Right lobe of liver (tissue), 6 donors: Measurements from ENCODE around the gene SPDYE2. TPM values are rescaled to one million over a fixed set of nuclear protein-coding genes. Genes with fewer than 3 reads are reported as not detected.
"Not testable (repeated sequence)": the region's sequence is repeated elsewhere in the genome, so short reads cannot be mapped to it uniquely, and the experiment has no call there.

Source experiments
- ATAC-seq, 4 donors: fragments of 200-7000 bp; cut with Tn5 transposase; one replicate each; pipeline ENCODE4 v1.9.1; 2020; ENCODE audit warnings: mild to moderate bottlenecking in 4 of 4, moderate library complexity in 4 of 4
- DNase-seq, 3 donors: peaks; one replicate each; pipeline ENCODE4 v3.0.0-alpha.2; 2020
- H3K27ac ChIP-seq, 3 donors: fragments of 200-600 bp; one replicate each; pipeline ENCODE4 v1.8.0; 2022
- H3K27me3 ChIP-seq, 2 donors: fragments of 200-600 bp; one replicate each; pipeline ENCODE4 v1.8.0; 2022
- H3K36me3 ChIP-seq, 4 donors: fragments of 200-600 bp; sonication (generic) in 1 of 4; one replicate each; pipeline versions ENCODE4 v1.5.1 to v1.8.0; 2017 to 2022; ENCODE audit warnings: control low read depth in 1 of 4
- H3K4me1 ChIP-seq, 4 donors: fragments of 200-600 bp; sonication (generic) in 1 of 4; one replicate each; pipeline versions ENCODE4 v1.5.1 to v1.8.0; 2017 to 2022; ENCODE audit warnings: control low read depth in 1 of 4
- H3K4me3 ChIP-seq, 3 donors: fragments of 200-600 bp; one replicate each; pipeline ENCODE4 v1.8.0; 2022
- H3K9me3 ChIP-seq, 4 donors: fragments of 200-600 bp; sonication (generic) in 1 of 4; one replicate each; pipeline versions ENCODE4 v1.5.1 to v1.8.0; 2017 to 2022; ENCODE audit warnings: control low read depth in 1 of 4
- WGBS: methylation state at CpG from one replicate; pipeline ENCODE4 v1.1.6; 2018; ENCODE audit warnings: low coverage, low lambda C conversion rate; ENCODE audit not compliant: insufficient coverage; ENCODE audit errors: missing lambda C conversion rate; 5-methylcytosine and 5-hydroxymethylcytosine counted together
- intact Hi-C, 2 donors: fragments of 100-400 bp; cut with DNase I; formaldehyde crosslinking; loops; one replicate each; pipeline versions ENCODE4 v1.11.2 to v1.14.1; 2022
- total RNA-seq, 6 experiments: library from RNA; depleted of rRNA in 2 of 6; stranded (reverse); fragments of >200 nt in 2 of 6; fragmentation: NEBNext Ultra II Directional in 3 of 6; extraction: Animal tissue kit (Norgen Biotek cat#: 25700) in 3 of 6; gene quantifications; one replicate each; pipeline versions ENCODE4 v1.1.0 to v1.2.4, GENCODE V29; 2016 to 2023
- donor health status: DM: no; HTN: yes; CAD: no.
- donor health status: DM: no; HTN: no; CAD: no.
- donor health status: DM: no; HTN: no; CAD: no.
- donor health status: DM: no; HTN: yes; CAD: no.
- donor health status: DM: no; HTN: yes; CAD: no.

The SPDYE2 gene
- total RNA-seq, 6 experiments from 2014 or later, result 0.13 to 0.30 TPM; not detected in 4

DNA sequence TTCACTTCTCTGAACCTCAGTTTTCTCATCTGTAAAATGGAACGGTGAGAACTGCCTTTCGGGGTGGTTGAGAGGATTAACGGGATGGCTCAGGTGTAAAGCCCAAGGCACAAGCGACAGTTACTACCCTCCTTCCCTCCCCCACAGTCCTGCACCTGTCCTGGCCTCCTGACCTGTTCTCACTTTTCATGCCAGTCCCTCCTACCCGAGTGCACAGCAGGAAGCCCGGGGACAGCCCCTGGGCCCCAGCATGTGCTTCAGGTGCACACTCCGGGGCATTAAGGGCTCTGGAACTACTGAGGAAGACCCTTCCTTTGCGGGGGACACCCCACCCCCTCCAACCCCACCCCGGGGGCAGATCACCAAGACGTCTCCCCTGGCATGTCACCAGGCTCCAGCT lies 34.1 kb upstream of the SPDYE2 start:
- H3K4me3 ChIP-seq, H3K9me3 ChIP-seq, H3K27ac ChIP-seq, H3K27me3 ChIP-seq, DNase-seq, H3K4me1 ChIP-seq, H3K36me3 ChIP-seq, intact Hi-C loops: not testable (repeated sequence)
- ATAC-seq, result peak in 1 of 4 donors; percentile 6
- no CpG with 5 or more reads among the region's 10 CpGs for WGBS

DNA sequence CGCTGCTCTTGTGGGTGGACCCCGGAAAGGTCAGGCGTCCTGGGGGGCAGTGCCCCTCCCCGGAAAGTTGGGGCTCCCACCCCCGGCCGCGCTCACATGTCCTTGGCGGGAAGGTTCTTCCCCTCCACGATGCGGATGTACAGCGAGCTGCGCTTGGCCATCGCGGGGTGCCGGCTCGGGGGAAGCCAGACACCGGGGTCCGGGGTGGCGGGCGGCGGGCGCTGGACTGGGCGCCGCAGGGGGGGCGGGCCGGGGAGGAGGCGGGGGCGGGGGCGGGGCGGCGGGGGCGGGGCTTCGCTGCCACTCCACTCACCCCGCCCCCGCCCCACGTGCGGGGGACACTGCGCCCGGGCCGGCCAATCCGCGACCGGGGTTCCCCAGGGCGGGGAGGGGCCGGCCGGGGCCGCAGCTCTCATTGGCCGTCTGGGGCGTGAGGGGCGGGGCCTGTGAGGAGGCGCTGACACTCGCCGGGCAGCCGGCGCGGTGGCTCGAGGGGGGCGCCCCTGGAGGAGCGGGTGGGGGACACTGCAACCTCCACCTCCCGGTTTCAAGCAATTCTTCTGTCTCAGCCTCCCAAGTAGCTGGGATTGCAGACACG lies 33.4 kb upstream of the SPDYE2 start, which contains the start of gene RASA4B:
TSS of gene RASA4B (minus strand) at position 228 of the 598 bp plus-strand sequence. CDS start at position 161, 67 bp downstream.
- DNase-seq (peak in 2 of 3 donors; percentile 29 to 38), ATAC-seq (peak; percentile 95 to 97 (median 96))
- H3K9me3 ChIP-seq, H3K4me1 ChIP-seq, H3K4me3 ChIP-seq, H3K36me3 ChIP-seq, H3K27ac ChIP-seq, intact Hi-C loops, H3K27me3 ChIP-seq: not testable (repeated sequence)
- WGBS, result no CpG with 5 or more reads among the region's 61 CpGs

DNA sequence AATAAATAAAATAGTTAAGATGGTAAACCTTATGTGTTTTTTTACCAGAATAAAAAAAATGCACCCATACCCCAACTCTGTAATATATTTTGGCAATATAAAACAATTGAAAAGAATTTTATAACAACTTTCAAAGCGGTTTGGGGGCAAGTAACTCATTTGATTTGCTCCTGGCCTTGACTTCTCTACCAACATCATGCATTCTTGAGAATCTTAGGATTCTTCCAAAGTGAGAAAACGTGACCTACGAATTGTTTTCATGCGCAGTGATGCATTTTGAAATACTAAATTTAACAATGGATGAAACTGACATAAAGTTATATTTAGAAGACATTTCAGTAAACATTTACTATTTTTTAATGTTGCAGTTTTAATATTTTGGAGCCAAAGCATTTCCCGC lies 30.2 kb upstream of the SPDYE2 start:
- H3K36me3 ChIP-seq, H3K27me3 ChIP-seq, intact Hi-C loops, H3K9me3 ChIP-seq, H3K27ac ChIP-seq, ATAC-seq, H3K4me3 ChIP-seq, H3K4me1 ChIP-seq, DNase-seq: not testable (repeated sequence)
- no CpG with 5 or more reads among the region's 5 CpGs for WGBS

DNA sequence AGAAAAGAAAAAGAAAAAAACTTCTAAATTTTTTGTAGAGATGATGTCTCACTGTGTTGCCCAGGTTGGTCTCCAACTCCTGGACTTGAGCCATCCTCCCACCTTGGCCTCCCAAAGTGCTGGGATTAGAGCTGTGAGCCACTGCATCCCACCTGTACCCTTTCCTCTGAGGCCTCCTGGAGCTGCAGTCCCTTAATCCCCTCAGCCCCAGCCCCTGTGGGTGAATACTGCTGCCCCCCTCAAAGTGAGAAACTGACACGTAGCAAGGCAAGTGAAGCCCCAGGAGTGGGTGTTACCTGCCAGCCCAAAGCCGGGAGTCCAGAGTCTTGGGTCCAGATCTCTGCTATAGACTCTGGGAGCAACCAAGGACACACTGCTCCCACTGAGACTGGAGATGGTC lies 26.2 kb upstream of the SPDYE2 start:
- H3K9me3 ChIP-seq, H3K27ac ChIP-seq, H3K27me3 ChIP-seq, H3K36me3 ChIP-seq, intact Hi-C loops, H3K4me3 ChIP-seq, H3K4me1 ChIP-seq: not testable (repeated sequence)
- ATAC-seq, result peak in 2 of 4 donors; percentile 2 to 5
- WGBS, result no CpG with 5 or more reads among the region's 2 CpGs
- DNase-seq, result peak in 2 of 3 donors; percentile 37 to 47

- peak in 1 of 4 donors; percentile 2 for ATAC-seq
- H3K27ac ChIP-seq, DNase-seq, H3K4me1 ChIP-seq, H3K27me3 ChIP-seq, H3K9me3 ChIP-seq, H3K4me3 ChIP-seq, H3K36me3 ChIP-seq, intact Hi-C loops: not testable (repeated sequence)
- WGBS, result 90% methylated on average over 1 of the region's 8 CpGs
Measured at GRCh38 chr7:102527182-102527581, 23.8 kb upstream of the SPDYE2 start.

GRCh38 chr7:102527822-102528793 lies 22.9 kb upstream of the SPDYE2 start:
- intact Hi-C loops, H3K4me3 ChIP-seq, H3K9me3 ChIP-seq, H3K27me3 ChIP-seq, H3K36me3 ChIP-seq, H3K27ac ChIP-seq, H3K4me1 ChIP-seq: not testable (repeated sequence)
- WGBS, result no CpG with 5 or more reads among the region's 13 CpGs
- ATAC-seq, result peak; percentile 4 to 24 (median 12)
- peak in 2 of 3 donors; percentile 17 to 29 for DNase-seq

DNA sequence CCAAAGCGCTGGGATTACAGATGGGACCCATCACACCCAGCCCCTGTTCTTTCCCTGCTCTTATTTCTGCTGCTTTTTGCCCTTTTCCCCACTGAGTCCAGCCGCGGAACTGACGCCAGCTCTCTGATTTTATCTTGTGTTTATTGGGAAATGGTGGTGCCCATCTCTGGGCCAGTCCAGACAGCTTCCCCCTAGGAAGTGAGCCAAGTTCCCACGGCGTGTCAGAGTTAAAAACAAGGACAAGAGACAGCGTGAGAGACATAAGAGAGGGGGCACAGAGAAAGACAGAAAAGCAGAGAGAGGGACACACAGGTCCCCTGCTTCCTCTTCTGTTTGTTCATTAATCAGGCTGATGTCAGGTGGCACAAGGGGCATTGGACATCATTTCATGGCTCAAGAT lies 19.4 kb upstream of the SPDYE2 start:
- H3K27ac ChIP-seq, H3K4me1 ChIP-seq, H3K36me3 ChIP-seq, intact Hi-C loops, H3K9me3 ChIP-seq, H3K4me3 ChIP-seq, H3K27me3 ChIP-seq: not testable (repeated sequence)
- WGBS, result no CpG with 5 or more reads among the region's 7 CpGs
- peak; percentile 21 to 50 (median 39) for DNase-seq
- peak; percentile 1 to 30 (median 16) for ATAC-seq

GRCh38 chr7:102532127-102532526 lies 18.9 kb upstream of the SPDYE2 start:
- H3K36me3 ChIP-seq, H3K27ac ChIP-seq, intact Hi-C loops, DNase-seq, H3K4me1 ChIP-seq, H3K4me3 ChIP-seq, H3K9me3 ChIP-seq, H3K27me3 ChIP-seq: not testable (repeated sequence)
- peak in 1 of 4 donors; percentile 0 for ATAC-seq
- WGBS, result 89% methylated on average over 1 of the region's 2 CpGs

- H3K4me1 ChIP-seq, ATAC-seq, DNase-seq, H3K27me3 ChIP-seq, H3K4me3 ChIP-seq, H3K9me3 ChIP-seq, H3K27ac ChIP-seq, intact Hi-C loops, H3K36me3 ChIP-seq: not testable (repeated sequence)
- WGBS, result no CpG with 5 or more reads among the region's 8 CpGs
Measured at GRCh38 chr7:102535062-102535615, 15.9 kb upstream of the SPDYE2 start.

- WGBS, result 97% methylated on average over 4 of the region's 6 CpGs
- intact Hi-C loops, H3K27me3 ChIP-seq, H3K27ac ChIP-seq, H3K4me3 ChIP-seq, H3K9me3 ChIP-seq, ATAC-seq, DNase-seq, H3K4me1 ChIP-seq, H3K36me3 ChIP-seq: not testable (repeated sequence)
Measured at GRCh38 chr7:102540604-102541003, 10.4 kb upstream of the SPDYE2 start.

GRCh38 chr7:102542083-102542482 lies 8.9 kb upstream of the SPDYE2 start:
- no CpG with 5 or more reads among the region's 8 CpGs for WGBS
- H3K4me1 ChIP-seq, H3K36me3 ChIP-seq, DNase-seq, H3K9me3 ChIP-seq, H3K4me3 ChIP-seq, H3K27ac ChIP-seq, intact Hi-C loops, H3K27me3 ChIP-seq: not testable (repeated sequence)
- peak in 2 of 4 donors; percentile 6 to 8 for ATAC-seq
